AG08396 (cell line): Measurements from ENCODE around the gene HS3ST4.
"Not testable (repeated sequence)": the region's sequence is repeated elsewhere in the genome, so short reads cannot be mapped to it uniquely, and the experiment has no call there.

Experiments used
- DNase-seq: peaks from one replicate; pipeline ENCODE4 v3.0.0; 2012; ENCODE audit warnings: low spot score, mixed read lengths

The HS3ST4 gene

DNA sequence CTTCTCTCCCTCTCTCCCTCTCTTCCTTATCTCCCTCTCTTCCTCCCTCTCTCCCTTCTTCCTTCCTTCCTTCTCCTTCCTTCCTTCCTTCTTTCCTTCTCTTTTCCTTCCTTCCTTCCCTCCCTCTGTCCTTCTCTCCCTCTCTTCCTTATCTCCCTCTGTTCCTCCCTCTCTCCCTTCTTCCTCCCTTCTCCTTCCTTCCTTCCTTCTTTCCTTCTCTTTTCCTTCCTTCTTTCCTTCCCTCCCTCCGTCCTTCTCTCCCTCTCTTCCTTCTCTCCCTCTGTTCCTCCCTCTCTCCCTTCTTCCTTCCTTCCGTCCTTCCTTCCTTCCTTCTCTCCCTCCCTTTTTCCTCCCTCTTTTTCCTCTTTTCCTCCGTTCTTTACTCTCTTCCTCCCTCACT lies 38.6 kb downstream of the HS3ST4 start:
- no peak for DNase-seq

DNA sequence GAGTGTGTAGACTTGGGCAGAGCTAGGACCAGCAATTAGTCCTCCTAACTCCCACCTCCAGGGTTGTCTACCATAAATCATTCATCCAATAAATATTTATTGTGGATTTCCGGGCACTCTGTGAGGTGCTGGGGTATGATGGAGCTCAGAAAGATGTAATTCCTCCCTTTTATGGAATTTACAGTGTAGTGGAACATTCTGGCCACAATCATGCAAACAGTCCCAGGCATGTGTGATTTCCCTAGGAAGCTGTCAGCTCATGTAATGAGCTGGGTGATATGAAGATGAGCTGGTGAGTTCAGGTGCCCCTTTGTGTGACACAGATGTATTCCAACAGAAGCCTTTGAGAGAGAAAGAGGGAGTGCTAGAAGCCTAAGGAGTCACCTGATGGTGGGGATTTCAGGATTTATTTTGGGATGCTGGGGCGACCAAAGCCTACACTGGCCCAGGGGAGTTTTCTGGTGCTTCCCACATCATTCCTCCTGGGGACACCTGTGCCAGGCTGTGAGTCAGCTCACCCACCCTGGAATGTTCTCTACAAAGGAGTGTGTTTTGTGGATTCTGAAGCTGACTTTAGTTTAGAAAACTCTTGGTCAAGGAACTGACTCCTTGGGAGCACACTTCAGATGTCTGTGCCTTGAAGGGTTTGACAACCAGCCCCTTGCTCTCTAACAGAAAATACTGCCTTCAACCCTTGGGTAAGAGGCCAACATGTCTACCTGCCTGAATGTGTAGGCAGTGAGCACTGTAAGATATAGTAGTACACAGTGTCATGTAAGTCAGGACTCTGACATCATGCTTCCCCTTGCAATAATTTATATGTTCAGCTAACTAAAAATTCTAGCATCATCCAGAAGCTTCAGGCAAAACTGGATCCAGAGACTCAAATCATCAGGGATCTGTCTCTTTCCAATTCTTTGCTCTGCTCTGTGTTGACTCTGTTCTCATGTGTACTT lies 42.9 kb downstream of the HS3ST4 start:
- DNase-seq: no peak

GRCh38 chr16:25735645-25736044 lies 43.9 kb downstream of the HS3ST4 start:
- no peak for DNase-seq

DNA sequence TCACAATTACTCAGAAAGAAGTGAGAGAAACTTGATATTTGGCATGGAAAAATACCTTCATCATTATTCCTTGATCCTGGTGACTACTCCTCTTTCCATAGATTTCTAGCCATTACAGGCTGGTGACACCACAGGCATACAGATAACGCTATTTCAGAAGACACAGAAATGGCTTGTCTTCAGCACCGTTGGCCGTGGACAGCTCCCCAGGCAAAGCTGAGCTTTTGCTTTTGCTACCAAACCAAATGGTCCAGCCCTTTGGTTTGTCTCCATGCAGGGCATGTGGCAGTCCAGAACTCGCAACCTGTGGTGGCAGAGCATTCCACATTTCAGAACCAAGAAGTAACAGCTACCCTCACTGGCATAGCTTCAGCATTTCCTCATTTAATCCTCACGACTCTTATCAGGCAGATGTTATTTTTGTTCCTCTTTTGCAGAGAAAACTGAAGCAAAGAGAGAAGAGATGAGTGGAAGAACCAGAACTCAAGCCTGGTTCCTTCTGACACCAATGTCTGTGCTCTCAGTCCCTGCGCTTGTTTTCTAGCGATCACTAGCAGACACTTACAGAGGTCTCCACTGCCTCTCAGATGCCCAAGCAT lies 55.5 kb downstream of the HS3ST4 start:
- DNase-seq: no peak

DNA sequence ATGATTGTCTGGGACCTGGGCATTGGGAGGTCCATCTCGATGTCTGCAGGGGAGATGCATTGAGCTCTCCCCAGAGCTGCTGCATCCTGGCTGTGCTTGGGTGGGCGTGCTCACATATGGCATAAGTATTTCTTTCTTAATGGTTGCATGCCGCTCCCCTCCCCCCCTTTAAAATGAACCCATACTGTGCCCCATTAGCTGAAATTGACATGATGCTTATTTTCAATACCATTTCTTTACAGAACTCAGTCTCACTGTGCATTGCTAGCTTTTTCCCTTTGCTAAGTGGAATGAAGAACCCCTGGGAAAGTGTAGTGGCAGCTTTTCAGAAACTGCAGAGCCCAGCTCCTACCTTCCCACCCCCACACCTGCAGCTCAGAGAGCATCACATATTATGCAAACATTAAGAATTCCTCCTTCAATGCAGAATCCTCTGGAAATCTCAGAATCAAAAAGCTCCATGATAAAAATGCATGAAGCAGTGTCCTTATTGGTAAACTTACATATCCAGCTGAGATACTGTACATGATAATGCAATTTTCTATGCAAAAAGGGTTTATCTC lies 56.4 kb downstream of the HS3ST4 start:
- no peak for DNase-seq

DNA sequence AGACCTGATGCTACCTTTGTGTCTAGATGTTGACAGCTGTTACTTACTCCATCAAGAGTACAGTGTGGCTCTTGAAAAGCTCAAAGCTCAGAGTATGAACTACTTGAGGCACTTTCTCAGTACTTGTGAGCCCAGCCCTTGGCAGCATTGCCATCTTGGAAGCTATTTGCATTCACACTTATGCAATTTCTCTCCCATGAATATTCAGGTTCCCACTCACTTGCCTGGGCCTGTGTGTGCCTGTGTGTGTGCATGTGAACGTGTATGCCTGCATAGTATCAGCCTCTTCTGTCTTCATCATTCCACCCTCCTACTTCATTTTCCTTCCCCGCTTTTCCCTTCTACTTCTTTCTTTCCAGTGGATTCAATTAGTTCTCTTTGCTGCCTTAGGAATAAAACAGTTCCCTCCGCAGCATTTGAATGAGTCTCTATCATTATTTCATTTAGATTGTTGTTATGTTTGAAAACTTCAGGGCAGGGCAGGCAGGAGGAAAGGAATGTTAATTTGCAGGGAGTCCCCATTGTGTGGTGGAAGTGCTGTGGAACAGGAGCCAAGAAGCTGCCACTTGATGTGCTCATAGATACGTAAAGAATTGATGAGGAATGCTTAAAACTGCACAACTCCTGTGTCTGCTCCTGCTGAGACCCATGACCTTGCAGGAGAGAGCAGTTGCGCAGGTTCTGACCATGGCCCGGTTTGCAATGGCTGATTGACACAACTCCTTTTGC lies 58.9 kb downstream of the HS3ST4 start:
- no peak for DNase-seq

DNA sequence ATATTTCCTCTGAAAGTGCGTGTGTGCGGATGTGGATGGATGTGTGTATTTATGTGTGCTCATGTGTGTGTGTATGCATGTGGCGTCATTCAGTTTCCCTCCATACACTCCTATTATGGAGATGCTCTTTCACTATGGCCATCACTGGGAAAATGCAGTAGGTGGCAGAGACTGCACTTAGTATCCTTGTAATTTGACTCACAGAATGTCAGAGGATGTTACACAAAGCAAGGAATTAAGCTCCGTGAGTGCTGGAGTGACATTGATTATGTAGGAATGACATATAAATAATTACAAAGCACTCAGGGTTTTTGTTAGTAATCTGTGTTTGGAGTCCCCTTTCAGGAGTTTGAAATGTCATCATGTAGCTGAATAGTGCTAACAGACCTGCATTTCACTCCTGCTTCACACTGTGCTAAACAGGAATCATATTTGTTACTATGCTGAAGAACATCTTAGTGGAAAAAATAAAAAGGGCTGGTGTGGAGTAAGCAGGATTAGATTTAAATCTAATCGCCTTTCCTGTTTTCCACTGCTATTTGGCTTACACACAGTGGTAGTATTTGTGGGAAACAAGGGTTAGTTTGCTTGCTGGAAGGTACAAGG lies 59.6 kb downstream of the HS3ST4 start:
- DNase-seq: no peak

- no peak for DNase-seq
Measured at GRCh38 chr16:25764466-25764865, 72.7 kb downstream of the HS3ST4 start.

DNA sequence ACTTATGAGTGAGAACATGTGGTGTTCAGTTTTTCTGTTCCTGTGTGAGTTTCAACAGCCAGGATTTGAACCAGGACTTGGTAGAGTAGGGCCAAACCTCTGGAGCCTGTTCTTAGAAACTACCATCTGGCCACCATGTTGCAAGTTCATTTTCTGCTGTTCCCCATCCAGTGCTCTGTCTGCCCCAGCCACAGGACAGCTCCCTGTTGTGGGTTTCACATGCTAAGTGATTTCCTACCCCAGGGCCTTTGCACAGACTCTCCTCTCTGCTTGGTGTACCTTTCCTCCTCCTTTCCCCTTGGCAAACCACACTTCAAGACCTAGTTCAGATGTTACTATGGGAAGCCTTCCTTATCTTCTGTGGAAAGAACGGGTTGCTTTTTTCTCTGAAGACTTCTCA lies 79.5 kb downstream of the HS3ST4 start:
- no peak for DNase-seq

DNA sequence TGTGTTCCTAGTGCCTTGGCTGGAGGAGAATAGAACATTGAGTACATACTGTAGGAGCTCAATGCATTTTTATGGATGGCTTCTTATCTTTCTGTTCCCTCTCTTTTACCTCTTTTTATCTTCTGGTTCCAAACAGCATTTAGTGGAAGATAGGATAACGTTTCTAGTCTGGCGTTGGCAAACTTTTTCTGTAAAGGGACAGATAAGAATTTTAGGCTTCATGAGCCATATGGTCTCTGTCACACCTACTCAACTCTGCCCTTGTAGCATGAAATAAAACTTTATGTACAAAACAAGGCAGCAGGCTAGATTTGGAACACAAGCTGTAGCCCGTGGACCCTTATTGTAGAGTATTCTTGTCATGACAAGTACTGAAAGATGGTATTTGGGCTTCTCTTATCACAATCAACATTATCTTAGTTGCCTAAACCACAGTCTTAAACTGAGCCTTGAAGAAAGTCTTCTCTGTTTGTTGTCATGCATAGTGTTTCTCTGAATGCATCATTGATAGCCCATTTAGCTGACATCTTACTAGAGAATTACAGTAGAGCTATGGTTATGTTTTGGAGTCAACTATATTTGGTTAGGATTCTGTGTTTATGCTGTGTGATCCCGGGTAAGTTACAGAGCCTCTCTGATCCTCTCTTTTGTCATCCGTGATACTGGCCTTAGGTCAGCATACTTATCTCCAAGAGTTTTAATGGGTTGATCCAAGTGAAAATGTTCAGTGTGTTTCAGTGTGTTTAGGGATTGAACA lies 80.2 kb downstream of the HS3ST4 start:
- DNase-seq: no peak

GRCh38 chr16:25776214-25776613 lies 84.5 kb downstream of the HS3ST4 start:
- DNase-seq: not testable (repeated sequence)

- DNase-seq: no peak
Measured at GRCh38 chr16:25783226-25783625, 91.5 kb downstream of the HS3ST4 start.

DNA sequence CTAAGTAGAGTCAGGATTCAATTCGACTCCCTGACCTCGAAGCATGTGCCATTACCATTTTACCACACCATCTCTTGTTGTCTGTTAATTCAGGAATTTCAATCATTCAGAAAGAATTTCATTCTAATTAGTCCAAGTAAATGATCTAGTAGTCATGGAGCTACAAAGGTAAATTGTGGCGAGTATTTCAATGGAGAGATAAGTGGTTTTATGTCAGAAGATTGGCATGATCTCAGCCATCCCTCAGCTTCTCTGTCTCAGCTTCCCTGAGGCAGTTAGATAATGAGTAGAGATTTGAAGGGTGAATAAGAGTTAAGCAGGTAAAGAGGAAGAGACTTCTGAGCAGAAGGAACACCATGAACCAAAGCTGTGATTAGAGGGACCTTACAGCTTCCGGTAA lies 93.6 kb downstream of the HS3ST4 start:
- DNase-seq: no peak

- no peak for DNase-seq
Measured at GRCh38 chr16:25786748-25787147, 95.0 kb downstream of the HS3ST4 start.

- DNase-seq: no peak
Measured at GRCh38 chr16:25788637-25789036, 96.9 kb downstream of the HS3ST4 start.

DNA sequence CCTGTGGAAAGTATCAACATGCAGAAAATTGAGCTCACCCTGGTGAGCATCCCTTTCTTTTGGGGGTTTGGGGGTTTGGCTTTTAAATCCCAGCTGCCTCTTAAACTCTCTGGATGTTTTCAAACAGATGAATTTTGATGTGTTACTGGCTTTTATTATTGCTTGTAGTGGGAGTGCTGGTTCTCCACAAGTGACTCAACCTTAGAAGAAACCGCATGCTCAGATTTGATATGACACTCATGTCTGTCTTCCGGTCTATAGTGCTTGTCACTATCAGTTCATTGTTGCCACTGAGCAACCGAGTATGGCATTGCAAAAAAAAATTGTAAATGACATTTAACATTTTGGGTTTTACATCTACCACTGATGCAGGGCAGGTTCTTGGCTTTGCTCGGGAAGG lies 104.5 kb downstream of the HS3ST4 start:
- DNase-seq: no peak

- no peak for DNase-seq
Measured at GRCh38 chr16:25798065-25798464, 106.3 kb downstream of the HS3ST4 start.

DNA sequence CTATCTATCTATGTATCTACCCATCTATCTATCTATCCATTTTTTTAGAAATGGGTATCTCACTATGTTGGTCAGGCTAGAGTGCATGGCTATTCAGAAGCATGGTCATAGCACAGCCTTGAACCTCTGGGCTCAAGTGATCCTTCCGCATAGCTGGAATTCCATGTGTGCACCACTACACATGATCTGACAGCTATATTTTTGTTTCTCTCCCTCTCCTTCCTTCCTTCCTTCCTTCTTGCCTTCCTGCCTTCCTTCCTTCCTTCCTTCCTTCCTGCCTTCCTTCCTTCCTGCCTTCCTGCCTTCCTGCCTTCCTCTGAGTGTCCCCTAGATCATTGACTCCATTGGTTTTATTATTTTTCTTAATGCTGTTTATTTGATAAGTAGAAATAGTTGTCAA lies 108.1 kb downstream of the HS3ST4 start:
- DNase-seq: no peak

- no peak for DNase-seq
Measured at GRCh38 chr16:25812215-25812614, 120.5 kb downstream of the HS3ST4 start.

DNA sequence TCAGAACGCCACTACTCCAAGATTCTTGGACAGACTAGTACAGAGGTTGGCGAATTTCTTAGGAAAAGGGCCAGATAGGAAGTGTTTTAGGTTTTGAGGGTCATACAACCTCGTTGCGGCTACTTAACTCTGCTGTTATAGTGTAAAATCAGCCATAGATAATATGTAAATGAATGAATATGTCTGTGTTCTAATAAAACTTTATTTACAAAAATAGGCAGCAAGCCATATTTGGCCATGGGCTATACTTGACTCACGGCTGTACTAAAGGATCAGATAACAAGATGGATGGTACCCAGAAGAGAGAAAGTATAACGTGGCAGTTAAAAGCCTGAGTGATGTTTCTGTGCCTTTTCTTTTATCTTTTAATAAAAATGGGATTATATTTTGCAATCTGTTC lies 125.5 kb downstream of the HS3ST4 start:
- DNase-seq: no peak

DNA sequence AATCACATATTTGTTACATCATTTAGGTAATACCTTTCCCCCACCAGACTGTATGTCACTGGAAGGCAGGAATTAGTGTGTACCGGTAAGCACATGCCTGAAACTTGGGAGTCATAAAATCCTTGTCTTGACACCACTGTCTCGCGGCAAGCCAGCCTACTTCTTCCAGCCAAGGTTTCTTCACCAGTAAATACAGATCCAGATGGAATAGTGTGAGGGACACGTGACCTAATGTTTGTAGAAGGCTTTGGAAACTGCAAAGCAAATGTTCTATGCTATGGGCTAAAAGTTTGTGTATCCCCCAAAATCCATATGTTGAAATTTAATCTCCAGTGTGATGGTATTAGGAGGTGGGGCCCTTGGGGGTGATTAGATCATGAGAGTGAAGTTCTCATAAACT lies 126.1 kb downstream of the HS3ST4 start:
- no peak for DNase-seq
